Measurements from ENCODE around the gene VARS1.

VARS1 gene

GRCh38 chr6:31777667-31778050, 17.9 kb downstream of the VARS1 start:
- Histone ChIP-seq H3K4me3 (ENCODE audit: low read depth, low read length) (no peak overlapping the region), H3K36me3 (ENCODE audit: control insufficient read depth, insufficient read depth, low read length) (peaks cover 51% of the 10 kb centered on the region), H3K9me3 (ENCODE audit: control insufficient read depth, insufficient read depth, low read length) (no peaks in the 10 kb centered on the region), H3K4me1 (ENCODE audit: control insufficient read depth, insufficient read depth, low read length) (peaks cover 6% of the 10 kb centered on the region; the same call in 1 of the 2 replicates), H3K9ac (ENCODE audit: low read depth, low read length) (no peak overlapping the region), H3K27me3 (ENCODE audit: control insufficient read depth, insufficient read depth, low read length) (no peaks in the 10 kb centered on the region), H3K27ac (ENCODE audit: low read depth, low read length) (peak overlapping the region; percentile 27)

GRCh38 chr6:31776989-31777666, 18.4 kb downstream of the VARS1 start, which contains the start of gene VWA7:
Gene VWA7, minus strand, starts transcription at chr6:31777328. Its CDS starts 549 bp downstream, at chr6:31776779.
- peaks cover 6% of the 10 kb centered on the region; the same call in 1 of the 2 replicates for H3K4me1 ChIP-seq (ENCODE audit: control insufficient read depth, insufficient read depth, low read length)
- no peaks in the 10 kb centered on the region for H3K27me3 ChIP-seq (ENCODE audit: control insufficient read depth, insufficient read depth, low read length)
- H3K27ac ChIP-seq (ENCODE audit: low read depth, low read length) = peak within 1 kb of the TSS; percentile 27
- no peak within 1 kb of the TSS; the same call in 1 of the 2 replicates for H3K9ac ChIP-seq (ENCODE audit: low read depth, low read length)
- H3K9me3 ChIP-seq (ENCODE audit: control insufficient read depth, insufficient read depth, low read length) = no peaks in the 10 kb centered on the region
- peaks cover 46% of the 10 kb centered on the region for H3K36me3 ChIP-seq (ENCODE audit: control insufficient read depth, insufficient read depth, low read length)
- no peak within 1 kb of the TSS for H3K4me3 ChIP-seq (ENCODE audit: low read depth, low read length)

- Histone ChIP-seq H3K9me3 (ENCODE audit: control insufficient read depth, insufficient read depth, low read length) (no peaks in the 10 kb centered on the region), H3K9ac (ENCODE audit: low read depth, low read length) (no peak overlapping the region; the same call in 1 of the 2 replicates), H3K4me3 (ENCODE audit: low read depth, low read length) (no peak overlapping the region), H3K4me1 (ENCODE audit: control insufficient read depth, insufficient read depth, low read length) (peaks cover 6% of the 10 kb centered on the region; the same call in 1 of the 2 replicates), H3K27me3 (ENCODE audit: control insufficient read depth, insufficient read depth, low read length) (no peaks in the 10 kb centered on the region), H3K27ac (ENCODE audit: low read depth, low read length) (peak overlapping the region; percentile 27), H3K36me3 (ENCODE audit: control insufficient read depth, insufficient read depth, low read length) (peaks cover 40% of the 10 kb centered on the region)
These were observed 19.0 kb downstream of the VARS1 start for GRCh38 chr6:31776485-31776988.

GRCh38 chr6:31775633-31776484, 19.7 kb downstream of the VARS1 start:
- Histone ChIP-seq H3K27me3 (ENCODE audit: control insufficient read depth, insufficient read depth, low read length) (no peaks in the 10 kb centered on the region), H3K36me3 (ENCODE audit: control insufficient read depth, insufficient read depth, low read length) (peaks cover 33% of the 10 kb centered on the region), H3K4me3 (ENCODE audit: low read depth, low read length) (no peak overlapping the region), H3K27ac (ENCODE audit: low read depth, low read length) (no peak overlapping the region), H3K9ac (ENCODE audit: low read depth, low read length) (no peak overlapping the region), H3K4me1 (ENCODE audit: control insufficient read depth, insufficient read depth, low read length) (peaks cover 6% of the 10 kb centered on the region; the same call in 1 of the 2 replicates), H3K9me3 (ENCODE audit: control insufficient read depth, insufficient read depth, low read length) (no peaks in the 10 kb centered on the region)

DNA sequence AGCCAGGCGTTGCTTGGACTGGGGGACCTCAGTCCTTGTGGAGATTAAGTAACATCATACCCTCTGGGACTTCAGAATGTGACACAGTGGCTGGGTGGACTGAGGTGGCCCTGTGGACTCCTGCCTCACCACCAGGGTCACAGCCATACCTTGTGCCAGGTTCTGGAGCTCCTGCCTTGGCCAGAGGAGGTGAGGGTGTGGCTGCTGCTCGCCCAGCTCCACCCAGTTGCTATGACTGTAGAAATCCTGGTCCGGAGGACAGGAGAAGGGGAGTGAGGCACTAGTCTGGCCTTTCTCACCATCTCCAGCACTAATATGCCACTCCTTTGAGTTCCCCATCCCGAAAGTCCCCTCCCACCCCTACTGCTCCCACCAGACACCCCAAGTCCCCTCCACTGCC, 20.4 kb downstream of the VARS1 start:
- Histone ChIP-seq H3K9me3 (ENCODE audit: control insufficient read depth, insufficient read depth, low read length) (no peaks in the 10 kb centered on the region), H3K27me3 (ENCODE audit: control insufficient read depth, insufficient read depth, low read length) (no peaks in the 10 kb centered on the region), H3K4me1 (ENCODE audit: control insufficient read depth, insufficient read depth, low read length) (peaks cover 6% of the 10 kb centered on the region; the same call in 1 of the 2 replicates), H3K9ac (ENCODE audit: low read depth, low read length) (no peak overlapping the region), H3K36me3 (ENCODE audit: control insufficient read depth, insufficient read depth, low read length) (peaks cover 27% of the 10 kb centered on the region), H3K27ac (ENCODE audit: low read depth, low read length) (no peak overlapping the region), H3K4me3 (ENCODE audit: low read depth, low read length) (no peak overlapping the region)

GRCh38 chr6:31771992-31772358, 23.6 kb downstream of the VARS1 start:
- Histone ChIP-seq H3K4me3 (ENCODE audit: low read depth, low read length) (no peak overlapping the region), H3K9me3 (ENCODE audit: control insufficient read depth, insufficient read depth, low read length) (no peaks in the 10 kb centered on the region), H3K9ac (ENCODE audit: low read depth, low read length) (no peak overlapping the region), H3K27me3 (ENCODE audit: control insufficient read depth, insufficient read depth, low read length) (no peaks in the 10 kb centered on the region), H3K36me3 (ENCODE audit: control insufficient read depth, insufficient read depth, low read length) (no peaks in the 10 kb centered on the region), H3K4me1 (ENCODE audit: control insufficient read depth, insufficient read depth, low read length) (peaks cover 2% of the 10 kb centered on the region; the same call in 1 of the 2 replicates), H3K27ac (ENCODE audit: low read depth, low read length) (no peak overlapping the region)

- Histone ChIP-seq H3K27me3 (ENCODE audit: control insufficient read depth, insufficient read depth, low read length) (no peaks in the 10 kb centered on the region), H3K36me3 (ENCODE audit: control insufficient read depth, insufficient read depth, low read length) (no peaks in the 10 kb centered on the region), H3K27ac (ENCODE audit: low read depth, low read length) (no peak overlapping the region), H3K4me3 (ENCODE audit: low read depth, low read length) (no peak overlapping the region), H3K4me1 (ENCODE audit: control insufficient read depth, insufficient read depth, low read length) (no peaks in the 10 kb centered on the region), H3K9me3 (ENCODE audit: control insufficient read depth, insufficient read depth, low read length) (no peaks in the 10 kb centered on the region), H3K9ac (ENCODE audit: low read depth, low read length) (no peak overlapping the region)
These were observed 24.7 kb downstream of the VARS1 start for GRCh38 chr6:31770860-31771259.

DNA sequence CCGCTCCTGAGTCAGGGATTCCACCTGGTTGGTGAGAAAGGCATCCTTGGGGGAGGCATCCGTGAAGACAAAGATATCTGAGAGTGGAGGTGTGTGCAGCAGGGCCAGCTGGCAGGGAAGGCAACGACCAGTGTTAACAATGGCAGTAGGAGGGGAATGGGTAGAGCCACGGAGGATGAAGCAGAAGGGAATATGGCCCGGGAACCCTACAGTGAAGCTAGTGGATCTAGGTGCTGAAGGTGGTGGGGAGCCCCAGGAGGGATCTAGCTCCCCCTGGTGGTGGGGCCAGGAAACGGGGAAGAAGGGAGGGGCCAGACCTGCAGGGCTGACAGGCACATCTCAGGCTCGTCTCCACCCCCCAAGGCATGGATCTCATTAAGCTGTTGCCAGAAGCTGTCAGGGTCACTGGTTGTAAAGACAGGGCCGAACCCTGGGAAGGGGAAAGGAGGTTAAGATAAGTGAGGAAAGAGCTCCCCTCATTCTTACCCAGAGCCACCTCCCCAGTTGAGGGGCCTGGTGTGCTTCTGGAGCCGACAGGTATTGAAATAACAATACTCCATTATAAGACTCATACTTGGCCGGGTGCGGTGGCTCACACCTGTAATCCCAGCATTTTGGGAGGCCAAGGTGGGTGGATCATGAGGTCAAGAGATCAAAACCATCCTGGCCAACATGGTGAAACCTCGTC, 25.7 kb downstream of the VARS1 start:
- no peaks in the 10 kb centered on the region for H3K9me3 ChIP-seq (ENCODE audit: control insufficient read depth, insufficient read depth, low read length)
- H3K36me3 ChIP-seq (ENCODE audit: control insufficient read depth, insufficient read depth, low read length) = no peaks in the 10 kb centered on the region
- no peaks in the 10 kb centered on the region for H3K4me1 ChIP-seq (ENCODE audit: control insufficient read depth, insufficient read depth, low read length)
- no peak overlapping the region for H3K9ac ChIP-seq (ENCODE audit: low read depth, low read length)
- H3K27me3 ChIP-seq (ENCODE audit: control insufficient read depth, insufficient read depth, low read length) = no peaks in the 10 kb centered on the region
- H3K27ac ChIP-seq (ENCODE audit: low read depth, low read length) = no peak overlapping the region
- H3K4me3 ChIP-seq (ENCODE audit: low read depth, low read length) = no peak overlapping the region

- Histone ChIP-seq H3K27ac (ENCODE audit: low read depth, low read length) (no peak overlapping the region), H3K4me1 (ENCODE audit: control insufficient read depth, insufficient read depth, low read length) (no peaks in the 10 kb centered on the region), H3K4me3 (ENCODE audit: low read depth, low read length) (no peak overlapping the region), H3K36me3 (ENCODE audit: control insufficient read depth, insufficient read depth, low read length) (0 out of 2 replicates have a peak, but pooled peaks cover 3% of the 10 kb centered on the region), H3K27me3 (ENCODE audit: control insufficient read depth, insufficient read depth, low read length) (no peaks in the 10 kb centered on the region), H3K9ac (ENCODE audit: low read depth, low read length) (no peak overlapping the region), H3K9me3 (ENCODE audit: control insufficient read depth, insufficient read depth, low read length) (no peaks in the 10 kb centered on the region)
These were observed 26.9 kb downstream of the VARS1 start for GRCh38 chr6:31768363-31769257.

- Histone ChIP-seq H3K9ac (ENCODE audit: low read depth, low read length) (no peak overlapping the region), H3K27me3 (ENCODE audit: control insufficient read depth, insufficient read depth, low read length) (no peaks in the 10 kb centered on the region), H3K36me3 (ENCODE audit: control insufficient read depth, insufficient read depth, low read length) (0 out of 2 replicates have a peak, but pooled peaks cover 3% of the 10 kb centered on the region), H3K4me3 (ENCODE audit: low read depth, low read length) (no peak overlapping the region), H3K9me3 (ENCODE audit: control insufficient read depth, insufficient read depth, low read length) (no peaks in the 10 kb centered on the region), H3K27ac (ENCODE audit: low read depth, low read length) (no peak overlapping the region), H3K4me1 (ENCODE audit: control insufficient read depth, insufficient read depth, low read length) (peaks cover 4% of the 10 kb centered on the region; the same call in 1 of the 2 replicates)
These were observed 28.4 kb downstream of the VARS1 start for GRCh38 chr6:31767096-31767645.

All from HUES48 (cell line).